ENCODE results near the gene S100Z.

The S100Z gene

GRCh38 chr5:76946090-76946489 lies 96.3 kb downstream of the S100Z start:
- DNase-seq (ENCODE audit: low read depth in 1 of 2, low spot score in 1 of 2) = no peak

DNA sequence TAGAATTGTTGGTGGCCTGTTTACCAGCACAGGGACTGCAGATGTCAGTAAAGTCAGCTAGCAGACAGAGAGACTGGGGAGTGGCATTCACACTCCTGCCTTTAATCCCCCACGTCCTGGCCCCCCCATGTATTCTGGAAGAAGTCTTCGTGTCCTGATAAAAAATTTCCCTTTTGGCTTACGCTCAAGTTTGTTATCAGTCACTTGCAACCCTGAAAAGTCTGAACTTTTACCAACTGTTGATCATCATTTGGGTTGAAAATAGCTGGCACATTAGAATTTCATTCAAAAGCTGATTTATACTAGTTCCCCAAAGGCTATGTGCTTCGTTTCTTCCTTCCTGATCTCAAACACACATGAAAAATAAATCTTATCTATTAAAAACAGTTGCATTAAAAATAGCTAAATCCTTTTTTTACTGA lies 97.3 kb downstream of the S100Z start:
- no peak for DNase-seq (ENCODE audit: low read depth in 1 of 2, low spot score in 1 of 2)

DNA sequence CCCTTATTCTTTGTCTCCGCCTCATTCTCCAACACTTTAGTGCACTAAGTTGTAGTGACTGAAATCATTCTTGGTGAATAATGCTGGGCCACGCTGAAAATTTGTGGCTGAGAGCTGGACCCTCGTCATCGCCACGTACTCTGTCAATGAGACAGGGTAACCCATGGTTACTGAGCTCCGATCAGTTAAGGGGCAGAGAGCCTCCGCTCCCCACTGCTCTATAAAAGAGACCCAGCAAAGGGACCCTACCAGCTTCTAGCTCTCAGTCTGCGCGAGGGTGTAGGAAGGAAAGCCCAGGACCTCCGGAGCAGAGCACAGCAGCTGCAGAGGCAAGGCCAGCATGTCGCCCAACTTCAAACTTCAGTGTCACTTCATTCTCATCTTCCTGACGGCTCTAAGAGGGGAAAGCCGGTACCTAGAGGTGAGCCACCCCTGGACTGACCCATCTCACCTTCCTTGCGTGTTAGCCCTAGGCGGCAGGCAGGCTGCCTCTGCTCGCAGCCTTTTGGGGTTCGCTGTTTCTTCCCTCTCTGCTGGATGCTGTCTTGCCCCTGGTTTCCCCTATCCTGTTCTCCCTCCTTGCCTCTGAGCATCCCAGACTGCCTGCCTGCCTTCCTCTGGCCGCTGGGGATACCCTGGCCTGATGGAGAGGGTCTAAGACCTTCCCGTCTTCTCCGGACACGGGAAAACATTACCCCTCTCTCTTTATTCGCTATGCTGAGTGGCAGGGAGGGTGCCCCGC lies 103.2 kb downstream of the S100Z start, which contains the start of gene CRHBP:
Gene CRHBP, plus strand, starts transcription at position 251 of the 742 bp plus-strand sequence. Its CDS starts 90 bp downstream, at position 341.
- DNase-seq (ENCODE audit: low read depth in 1 of 2, low spot score in 1 of 2) = no peak

DNA sequence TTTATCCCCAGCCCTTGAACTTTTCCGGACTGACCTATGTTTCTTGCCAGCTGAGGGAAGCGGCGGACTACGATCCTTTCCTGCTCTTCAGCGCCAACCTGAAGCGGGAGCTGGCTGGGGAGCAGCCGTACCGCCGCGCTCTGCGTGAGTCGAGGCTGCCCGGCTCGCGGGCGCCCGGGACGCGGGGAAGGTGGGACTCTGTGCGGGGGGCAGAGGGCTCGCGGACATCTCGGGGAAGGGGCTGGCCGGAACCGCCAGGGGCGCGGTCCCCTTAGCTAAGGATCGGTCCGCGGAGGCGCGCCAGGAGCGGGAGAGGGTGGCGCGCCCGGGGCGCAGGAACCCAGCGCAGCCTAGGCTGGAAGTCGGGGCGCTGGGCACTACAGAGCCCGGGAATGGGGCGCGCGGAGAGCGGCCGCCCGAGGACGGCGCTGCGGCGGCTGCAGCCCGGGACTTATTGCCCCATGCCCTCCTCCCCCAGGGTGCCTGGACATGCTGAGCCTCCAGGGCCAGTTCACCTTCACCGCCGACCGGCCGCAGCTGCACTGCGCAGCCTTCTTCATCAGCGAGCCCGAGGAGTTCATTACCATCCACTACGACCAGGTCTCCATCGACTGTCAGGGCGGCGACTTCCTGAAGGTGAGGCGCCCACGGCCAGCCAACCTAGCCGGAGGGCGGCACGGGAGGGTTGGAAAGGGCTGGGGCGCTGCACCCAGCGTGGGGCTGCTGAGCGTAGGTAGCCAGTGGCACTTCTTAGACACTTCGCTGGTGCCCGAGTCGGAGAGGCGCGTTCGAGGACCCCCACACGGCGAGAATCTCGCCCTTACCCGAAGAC lies 104.0 kb downstream of the S100Z start:
- DNase-seq (ENCODE audit: low read depth in 1 of 2, low spot score in 1 of 2) = no peak

- no peak for DNase-seq (ENCODE audit: low read depth in 1 of 2, low spot score in 1 of 2)
These were observed 104.6 kb downstream of the S100Z start for GRCh38 chr5:76954383-76954763.

DNA sequence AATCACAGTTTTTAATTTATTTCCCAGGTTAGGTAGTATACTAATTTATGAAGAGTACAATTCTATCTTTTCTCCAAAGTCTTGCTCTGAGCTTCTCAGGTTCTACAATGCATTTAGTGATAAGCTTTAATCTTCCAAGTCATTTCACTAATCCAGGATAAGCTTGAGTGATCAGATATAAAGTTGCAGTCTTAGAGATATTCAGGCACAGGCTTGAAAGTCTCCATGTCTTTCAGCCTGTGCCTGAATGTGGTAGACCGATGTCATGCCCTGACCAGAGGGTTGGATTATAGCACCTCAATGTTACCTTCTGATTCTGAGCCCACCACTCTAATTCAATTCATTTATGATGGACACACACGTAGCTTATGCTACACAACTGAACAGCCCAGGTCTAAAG lies 106.2 kb downstream of the S100Z start:
- DNase-seq (ENCODE audit: low read depth in 1 of 2, low spot score in 1 of 2) = no peak

DNA sequence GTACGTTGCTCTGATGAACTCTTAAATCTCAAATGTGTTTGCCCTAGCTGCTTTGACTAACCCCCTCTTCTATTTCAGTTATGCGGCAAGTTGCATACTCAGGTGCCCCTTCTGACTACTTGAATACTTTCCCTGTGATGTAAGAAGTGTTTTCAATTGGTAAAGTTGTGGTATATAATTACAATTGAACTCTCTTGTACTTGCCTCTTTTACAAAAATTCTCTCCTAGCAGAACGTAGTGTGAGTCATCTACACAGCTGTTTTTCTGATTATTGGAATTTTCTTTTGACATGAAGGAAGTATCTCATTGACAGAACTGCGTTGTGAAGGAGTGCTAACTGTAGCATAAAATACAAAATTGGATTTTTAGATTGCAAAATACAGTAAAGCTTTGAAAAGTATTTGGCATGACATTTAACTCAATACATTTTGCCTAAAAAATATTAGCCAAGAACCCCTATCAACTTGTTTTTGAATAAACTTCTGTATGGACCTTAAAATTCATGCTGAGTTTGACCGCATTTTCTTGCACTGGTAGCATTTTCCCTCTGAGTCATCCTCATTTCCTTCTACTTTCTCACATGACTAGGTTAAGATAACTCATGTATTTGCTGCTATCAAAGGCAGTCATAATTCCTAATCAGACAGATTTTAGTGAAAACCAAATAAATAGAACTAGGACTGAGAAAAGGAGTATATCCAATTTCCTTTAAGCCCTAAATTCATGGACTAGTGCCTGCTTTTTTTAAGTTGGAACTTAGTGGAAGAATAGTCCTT lies 109.4 kb downstream of the S100Z start:
- DNase-seq (ENCODE audit: low read depth in 1 of 2, low spot score in 1 of 2) = no peak

DNA sequence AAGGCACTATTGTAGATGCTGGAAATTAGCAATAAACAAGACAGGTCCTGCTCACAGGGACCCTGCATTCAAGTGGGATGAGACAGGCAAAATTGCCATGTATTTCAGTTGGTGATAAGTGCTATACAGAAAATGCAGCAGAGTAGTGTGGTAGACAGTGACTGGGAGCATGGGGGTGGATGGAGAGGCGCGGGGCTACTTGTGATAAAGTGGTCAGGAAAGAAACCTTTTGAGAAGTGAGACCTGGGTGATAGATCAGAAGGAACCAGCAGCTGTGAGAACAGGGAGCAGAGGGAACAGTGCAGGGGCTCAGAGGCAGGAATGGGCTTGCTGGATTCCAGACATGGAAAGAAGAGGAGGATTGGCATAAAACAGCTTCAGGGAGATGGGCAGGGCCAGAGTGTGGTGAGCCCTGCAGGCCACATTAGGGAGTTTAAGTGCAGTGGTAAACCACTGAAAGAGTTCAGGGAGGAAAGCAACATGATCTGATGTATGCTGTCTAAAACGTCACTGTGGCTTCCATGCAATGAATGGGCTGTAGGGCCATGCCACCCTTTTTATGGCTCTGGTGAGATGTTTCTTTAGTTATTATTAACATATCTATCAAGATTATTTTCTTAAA lies 110.3 kb downstream of the S100Z start:
- no peak for DNase-seq (ENCODE audit: low read depth in 1 of 2, low spot score in 1 of 2)

- no peak for DNase-seq (ENCODE audit: low read depth in 1 of 2, low spot score in 1 of 2)
These were observed 114.2 kb downstream of the S100Z start for GRCh38 chr5:76964060-76964459.
